ENCODE data around the gene REX1BD. TPM values are rescaled to one million over a fixed set of nuclear protein-coding genes. Genes with fewer than 3 reads are reported as not detected.
A peak's percentile ranks its signal among the peaks of the same experiment; 100 is the strongest.
"Not testable (repeated sequence)": the region's sequence is repeated elsewhere in the genome, so short reads cannot be mapped to it uniquely, and the experiment has no call there.

REX1BD gene
- polyA plus RNA-seq (ENCODE audit: insufficient read length in 4 of 4): 10 to 100 TPM; 19.2 to 47.3 (median 24.8) TPM

- DNase-seq (ENCODE audit: low read depth in 4 of 4, low spot score in 3 of 4): peak in 3 of 4 donors; percentile 69 to 85 (median 77)
These were observed at the start of gene REX1BD for GRCh38 chr19:18588611-18589379. REX1BD (plus strand) TSS chr19:18588798; CDS start chr19:18588802, 4 bp downstream.

GRCh38 chr19:18539372-18539771 lies 49.2 kb upstream of the REX1BD start:
- DNase-seq (ENCODE audit: low read depth in 4 of 4, low spot score in 3 of 4): no peak

- not testable (repeated sequence) for DNase-seq (ENCODE audit: low read depth in 4 of 4, low spot score in 3 of 4)
These were observed 48.4 kb upstream of the REX1BD start for GRCh38 chr19:18540200-18540599.

GRCh38 chr19:18541258-18541991 lies 47.2 kb upstream of the REX1BD start:
- DNase-seq (ENCODE audit: low read depth in 4 of 4, low spot score in 3 of 4): no peak

- no peak for DNase-seq (ENCODE audit: low read depth in 4 of 4, low spot score in 3 of 4)
These were observed 46.3 kb upstream of the REX1BD start for GRCh38 chr19:18541992-18542940.

GRCh38 chr19:18542941-18543813 lies 45.4 kb upstream of the REX1BD start, which contains the start of gene FKBP8:
FKBP8 (minus strand) TSS chr19:18543573; CDS start chr19:18541970, 1,603 bp downstream.
- peak; percentile 75 to 83 (median 77) for DNase-seq (ENCODE audit: low read depth in 4 of 4, low spot score in 3 of 4)

GRCh38 chr19:18543814-18544475 lies 44.7 kb upstream of the REX1BD start:
- no peak for DNase-seq (ENCODE audit: low read depth in 4 of 4, low spot score in 3 of 4)

GRCh38 chr19:18551631-18552030 lies 37.0 kb upstream of the REX1BD start:
- no peak for DNase-seq (ENCODE audit: low read depth in 4 of 4, low spot score in 3 of 4)

- DNase-seq (ENCODE audit: low read depth in 4 of 4, low spot score in 3 of 4): peak; percentile 86 to 94 (median 90)
These were observed 31.0 kb upstream of the REX1BD start, which contains the start of gene KXD1 for GRCh38 chr19:18557411-18558201. KXD1 (plus strand) TSS chr19:18557870; CDS start chr19:18562057, 4,187 bp downstream.

GRCh38 chr19:18558202-18558555 lies 30.4 kb upstream of the REX1BD start:
- no peak for DNase-seq (ENCODE audit: low read depth in 4 of 4, low spot score in 3 of 4)

GRCh38 chr19:18558604-18559003 lies 30.0 kb upstream of the REX1BD start:
- no peak for DNase-seq (ENCODE audit: low read depth in 4 of 4, low spot score in 3 of 4)

GRCh38 chr19:18559685-18560084 lies 28.9 kb upstream of the REX1BD start:
- DNase-seq (ENCODE audit: low read depth in 4 of 4, low spot score in 3 of 4): no peak

- DNase-seq (ENCODE audit: low read depth in 4 of 4, low spot score in 3 of 4): no peak
These were observed 26.5 kb upstream of the REX1BD start for GRCh38 chr19:18562086-18562485.

- no peak for DNase-seq (ENCODE audit: low read depth in 4 of 4, low spot score in 3 of 4)
These were observed 21.6 kb upstream of the REX1BD start for GRCh38 chr19:18566953-18567352.

- DNase-seq (ENCODE audit: low read depth in 4 of 4, low spot score in 3 of 4): no peak
These were observed 20.2 kb upstream of the REX1BD start for GRCh38 chr19:18568367-18568766.

- peak; percentile 90 to 97 (median 93) for DNase-seq (ENCODE audit: low read depth in 4 of 4, low spot score in 3 of 4)
These were observed 16.8 kb upstream of the REX1BD start, which contains the start of gene UBA52 for GRCh38 chr19:18571564-18572344. UBA52 (plus strand) TSS chr19:18571857; CDS start chr19:18573301, 1,444 bp downstream.

GRCh38 chr19:18574691-18575291 lies 13.8 kb upstream of the REX1BD start:
- DNase-seq (ENCODE audit: low read depth in 4 of 4, low spot score in 3 of 4): no peak

Measured in right renal pelvis (tissue), 4 donors.